ENCODE measurements around the gene CACNA1B. TPM values are rescaled to one million over a fixed set of nuclear protein-coding genes. Genes with fewer than 3 reads are reported as not detected.

CACNA1B gene
- total RNA-seq, 2 donors from 2014 or later: 0.19 to 0.42 TPM

DNA sequence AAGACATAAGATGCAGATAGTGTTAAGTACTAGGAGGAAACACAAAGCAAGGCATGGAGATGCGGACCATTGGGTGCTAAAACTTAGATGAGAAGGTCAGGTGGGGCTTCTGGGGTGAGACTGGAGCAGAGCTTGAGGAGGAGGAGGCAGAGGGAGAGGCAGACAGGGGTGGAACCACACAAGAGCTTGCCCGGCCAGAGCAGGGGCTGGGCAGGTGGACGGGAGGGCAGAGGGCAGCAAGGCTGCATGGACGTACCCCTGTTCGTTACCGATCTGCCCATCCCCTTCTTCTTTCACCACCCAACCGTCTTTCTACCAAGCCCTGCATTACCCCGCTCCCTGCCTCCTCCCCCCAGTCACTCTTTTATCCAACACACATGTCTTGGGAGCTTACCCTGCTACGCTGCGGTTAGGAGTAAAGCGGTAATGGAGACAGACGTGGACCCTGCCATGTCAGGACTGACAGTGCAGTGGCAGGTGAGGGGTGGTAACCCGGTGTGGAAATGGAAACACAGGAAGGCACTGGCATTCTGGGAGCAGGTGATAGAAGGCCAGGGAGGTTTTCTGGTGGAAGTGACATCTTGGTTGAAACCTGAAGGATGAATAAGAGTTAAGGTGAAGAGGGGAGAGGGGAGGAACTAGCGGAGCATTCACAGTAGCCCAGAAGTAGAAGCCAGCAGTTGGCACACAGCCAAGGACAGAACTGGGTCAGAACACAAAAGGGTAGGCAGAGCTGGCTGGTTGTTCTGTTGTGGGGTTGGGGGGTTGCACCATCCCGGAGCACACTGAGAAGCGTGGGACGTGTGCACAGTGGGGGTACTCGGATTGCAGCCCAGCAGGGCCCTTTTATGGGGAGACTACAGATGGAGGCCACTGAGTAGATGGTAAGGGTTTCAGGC, 167.2 kb downstream of the CACNA1B start:
- DNase-seq: peak; percentile 8
- no peaks in the 10 kb centered on the region for H3K36me3 ChIP-seq
- no peak overlapping the region for H3K27ac ChIP-seq
- H3K27me3 ChIP-seq: no peaks in the 10 kb centered on the region
- TF ChIP-seq, protein P1, sequence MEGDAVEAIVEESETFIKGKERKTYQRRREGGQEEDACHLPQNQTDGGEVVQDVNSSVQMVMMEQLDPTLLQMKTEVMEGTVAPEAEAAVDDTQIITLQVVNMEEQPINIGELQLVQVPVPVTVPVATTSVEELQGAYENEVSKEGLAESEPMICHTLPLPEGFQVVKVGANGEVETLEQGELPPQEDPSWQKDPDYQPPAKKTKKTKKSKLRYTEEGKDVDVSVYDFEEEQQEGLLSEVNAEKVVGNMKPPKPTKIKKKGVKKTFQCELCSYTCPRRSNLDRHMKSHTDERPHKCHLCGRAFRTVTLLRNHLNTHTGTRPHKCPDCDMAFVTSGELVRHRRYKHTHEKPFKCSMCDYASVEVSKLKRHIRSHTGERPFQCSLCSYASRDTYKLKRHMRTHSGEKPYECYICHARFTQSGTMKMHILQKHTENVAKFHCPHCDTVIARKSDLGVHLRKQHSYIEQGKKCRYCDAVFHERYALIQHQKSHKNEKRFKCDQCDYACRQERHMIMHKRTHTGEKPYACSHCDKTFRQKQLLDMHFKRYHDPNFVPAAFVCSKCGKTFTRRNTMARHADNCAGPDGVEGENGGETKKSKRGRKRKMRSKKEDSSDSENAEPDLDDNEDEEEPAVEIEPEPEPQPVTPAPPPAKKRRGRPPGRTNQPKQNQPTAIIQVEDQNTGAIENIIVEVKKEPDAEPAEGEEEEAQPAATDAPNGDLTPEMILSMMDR (IDR thresholded peaks at IDR 0.05): no peak
- intact Hi-C loops (cut with DNase I): no loop called here
- no peak overlapping the region for H3K9ac ChIP-seq (ENCODE audit: low read depth in 2 of 2, low read length in 2 of 2)
- no peaks in the 10 kb centered on the region for H3K4me1 ChIP-seq
- no peak overlapping the region for H3K4me3 ChIP-seq
- no peaks in the 10 kb centered on the region for H3K9me3 ChIP-seq

DNA sequence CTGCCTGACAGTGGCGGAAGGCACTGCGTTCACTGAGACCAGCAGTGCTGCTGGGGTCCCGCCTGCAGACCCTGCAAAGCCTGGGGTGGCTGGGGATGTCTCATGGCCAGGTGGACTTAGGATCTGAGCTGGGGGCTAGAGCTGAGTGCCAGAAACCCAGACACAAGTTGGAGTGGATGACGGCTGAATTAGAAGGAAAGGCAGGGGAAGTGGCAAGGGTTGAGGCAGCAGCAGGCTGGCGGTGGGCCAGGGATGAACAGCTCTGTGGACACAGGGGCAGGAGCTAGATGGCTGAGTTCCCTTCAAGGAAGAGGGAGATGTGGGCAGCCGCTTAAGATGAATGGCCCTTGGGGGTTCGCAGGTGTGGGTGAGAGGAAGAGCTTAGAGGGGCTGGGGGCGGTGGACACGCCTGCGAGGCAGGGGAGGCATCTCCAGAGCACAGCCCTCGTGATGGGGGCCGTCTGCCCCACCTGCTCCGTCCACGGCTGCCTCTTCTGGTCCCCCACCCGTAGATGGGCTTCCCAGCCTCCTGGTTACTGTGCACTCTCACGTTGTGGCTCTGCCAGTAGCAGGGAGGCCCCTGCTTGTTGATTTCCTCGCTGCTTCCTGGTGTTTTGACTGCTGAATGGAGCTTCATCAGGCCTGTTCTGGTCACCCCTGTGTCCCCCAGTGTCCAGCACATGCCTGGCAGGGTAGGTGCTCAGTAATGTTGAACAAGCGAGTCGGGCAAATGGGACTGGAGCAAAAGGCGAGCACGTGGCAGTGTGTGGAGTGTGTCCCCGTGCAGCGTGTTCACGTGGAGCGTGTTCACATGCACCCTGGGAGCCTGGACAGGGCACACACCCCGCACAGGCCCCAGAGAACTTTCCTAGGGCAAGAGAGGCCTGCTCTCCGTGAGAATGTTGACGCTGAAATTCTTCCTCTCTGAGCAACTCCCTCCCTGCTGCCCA, 168.2 kb downstream of the CACNA1B start:
- intact Hi-C loops (cut with DNase I): no loop called here
- DNase-seq: peak; percentile 15
- H3K36me3 ChIP-seq: no peaks in the 10 kb centered on the region
- no peak overlapping the region for H3K27ac ChIP-seq
- no peaks in the 10 kb centered on the region for H3K9me3 ChIP-seq
- H3K27me3 ChIP-seq: no peaks in the 10 kb centered on the region
- no peak overlapping the region for H3K4me3 ChIP-seq
- H3K9ac ChIP-seq (ENCODE audit: low read depth in 2 of 2, low read length in 2 of 2): no peak overlapping the region
- TF ChIP-seq, protein P1 (IDR thresholded peaks at IDR 0.05): no peak
- H3K4me1 ChIP-seq: no peaks in the 10 kb centered on the region

DNA sequence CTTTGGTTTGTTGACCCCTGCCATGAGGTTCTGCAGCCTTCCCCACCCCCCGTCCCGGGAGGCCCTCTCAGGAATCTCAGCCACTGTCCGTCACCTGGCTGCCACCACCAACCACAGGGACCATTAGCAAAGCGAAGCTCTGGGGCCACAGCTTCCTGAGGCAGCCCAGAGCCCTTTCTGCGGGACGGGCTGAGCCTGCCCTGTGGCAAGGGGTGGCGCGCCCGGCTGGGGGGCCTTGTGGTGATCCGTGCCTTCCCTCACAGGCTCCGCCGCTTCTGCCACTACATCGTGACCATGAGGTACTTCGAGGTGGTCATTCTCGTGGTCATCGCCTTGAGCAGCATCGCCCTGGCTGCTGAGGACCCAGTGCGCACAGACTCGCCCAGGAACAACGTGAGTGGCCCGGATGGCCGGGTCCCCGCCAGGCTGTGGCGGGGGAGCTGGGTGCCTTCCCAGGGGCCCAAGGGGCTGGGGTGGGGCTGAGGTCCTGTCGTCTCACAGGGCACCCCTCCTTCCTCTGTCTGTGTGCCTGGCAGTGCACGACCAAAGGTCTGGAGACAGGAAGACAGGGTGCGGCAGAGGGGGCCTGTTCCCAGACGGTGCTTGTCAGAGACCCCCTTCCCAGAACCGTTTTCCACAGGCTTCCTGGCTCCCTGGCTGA, 169.2 kb downstream of the CACNA1B start:
- H3K27me3 ChIP-seq: no peaks in the 10 kb centered on the region
- no peaks in the 10 kb centered on the region for H3K9me3 ChIP-seq
- intact Hi-C loops (cut with DNase I): no loop called here
- no peak overlapping the region for H3K4me3 ChIP-seq
- TF ChIP-seq, protein P1 (IDR thresholded peaks at IDR 0.05): no peak
- no peak overlapping the region for H3K9ac ChIP-seq (ENCODE audit: low read depth in 2 of 2, low read length in 2 of 2)
- DNase-seq: peak; percentile 9
- no peaks in the 10 kb centered on the region for H3K36me3 ChIP-seq
- no peaks in the 10 kb centered on the region for H3K4me1 ChIP-seq
- no peak overlapping the region for H3K27ac ChIP-seq

DNA sequence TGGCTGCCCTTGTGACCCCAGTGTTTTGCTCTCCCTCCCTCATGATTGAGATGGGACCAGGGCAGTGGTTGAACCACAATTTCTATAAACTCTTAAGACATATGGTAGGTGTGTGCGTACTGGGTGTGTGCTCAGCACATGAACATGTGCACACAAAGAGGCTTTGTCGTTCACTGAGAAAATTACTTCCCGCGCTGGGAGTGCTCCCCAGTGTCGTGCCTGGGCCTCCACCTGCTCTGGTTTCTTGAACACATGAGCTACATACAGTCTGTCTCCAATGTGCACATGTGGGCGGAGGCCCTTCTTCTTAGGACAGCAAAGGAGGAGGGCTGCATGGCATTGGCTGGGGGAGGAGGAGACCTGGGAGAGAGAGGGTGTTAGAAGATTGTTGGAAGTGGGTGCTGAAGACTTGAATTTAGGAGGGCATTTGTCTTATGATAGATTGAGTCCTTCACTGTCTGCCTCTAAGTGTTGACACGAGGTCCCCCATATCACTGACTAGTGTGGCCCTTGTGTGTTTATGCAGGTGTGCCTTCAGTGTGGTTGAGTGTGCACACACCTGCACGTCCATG, 170.0 kb downstream of the CACNA1B start:
- intact Hi-C loops (cut with DNase I): no loop called here

More for the DNA sequence above, 170.0 kb downstream of the CACNA1B start:
- Histone ChIP-seq H3K9ac (ENCODE audit: low read depth in 2 of 2, low read length in 2 of 2) (no peak overlapping the region), H3K27ac (no peak overlapping the region), H3K36me3 (no peaks in the 10 kb centered on the region), H3K4me1 (no peaks in the 10 kb centered on the region), H3K27me3 (no peaks in the 10 kb centered on the region), H3K9me3 (no peaks in the 10 kb centered on the region), H3K4me3 (no peak overlapping the region)
- peak; percentile 16 for DNase-seq
- TF ChIP-seq, protein P1 (IDR thresholded peaks at IDR 0.05): no peak

Measured in colonic mucosa (tissue), 4 donors.